IMR-90 (cell line): ENCODE data around the gene MAP2K6. TPM values are rescaled to one million over a fixed set of nuclear protein-coding genes. Genes with fewer than 3 reads are reported as not detected.

Experiments
- ATAC-seq: fragments of 200-7000 bp; cut with Tn5 transposase; 2 replicates; pipeline ENCODE4 v1.9.1; 2020; ENCODE audit warnings: low read depth, mild to moderate bottlenecking, moderate library complexity
- BruUV-seq: library from RNA; stranded (reverse); fragments of 400-500 nt; replicated peaks from 2 replicates; lab custom pipeline; 2021; lab: Mats Ljungman, UMichigan
- CTCF ChIA-PET: fragments of 300-600 bp; formaldehyde crosslinking; extraction: SDS; loops from one replicate; lab custom pipeline; 2021; ENCODE audit warnings: antibody characterized with exemption; lab: Yijun Ruan, JAX
- POLR2A ChIA-PET: fragments of 300-600 bp; sonication (Branson Sonifier 250); formaldehyde crosslinking; loops from one replicate; lab custom pipeline; 2022; ENCODE audit warnings: antibody characterized with exemption; ENCODE audit not compliant: unreplicated experiment; lab: Charles Lee
- DNase-seq: peaks from one replicate; pipeline ENCODE4 v3.0.0; 2013
- H2AFZ ChIP-seq: replicated peaks from 2 replicates; pipeline ENCODE3; 2013; ENCODE audit warnings: low read length, mild to moderate bottlenecking; ENCODE audit not compliant: poor library complexity
- H2AK5ac ChIP-seq: 2 replicates; pipeline ENCODE4 v1.6.1; 2013; ENCODE audit warnings: low read depth, low read length, inconsistent platforms
- H2AK9ac ChIP-seq: replicated peaks from 2 replicates; pipeline ENCODE3; 2013; ENCODE audit warnings: mild to moderate bottlenecking, low read depth, low read length, moderate library complexity; ENCODE audit not compliant: poor library complexity
- H2BK120ac ChIP-seq: 2 replicates; pipeline ENCODE4 v1.6.1; 2013; ENCODE audit warnings: low read depth, low read length, inconsistent platforms
- H2BK15ac ChIP-seq: 3 replicates; pipeline ENCODE4 v1.6.1; 2013; ENCODE audit warnings: low read depth, low read length, inconsistent platforms
- H2BK20ac ChIP-seq: 2 replicates; pipeline ENCODE4 v1.6.1; 2013; ENCODE audit warnings: low read depth, mild to moderate bottlenecking, inconsistent platforms, low read length, moderate library complexity
- H2BK5ac ChIP-seq: 2 replicates; pipeline ENCODE4 v1.6.1; 2013; ENCODE audit warnings: mild to moderate bottlenecking, low read depth, low read length, inconsistent platforms; ENCODE audit not compliant: poor library complexity, severe bottlenecking
- H3K14ac ChIP-seq: replicated peaks from 2 replicates; pipeline ENCODE4 v1.6.1; 2013; ENCODE audit warnings: low read depth, low read length, inconsistent platforms
- H3K18ac ChIP-seq: 2 replicates; pipeline ENCODE4 v1.6.1; 2013; ENCODE audit warnings: low read depth, low read length, control low read depth
- H3K23ac ChIP-seq: 2 replicates; pipeline ENCODE4 v1.6.1; 2013; ENCODE audit warnings: low read depth, low read length, inconsistent platforms
- H3K27ac ChIP-seq: 2 replicates; pipeline ENCODE4 v1.5.1; 2013; ENCODE audit warnings: mild to moderate bottlenecking, control low read depth, low read length; ENCODE audit not compliant: insufficient read depth
- H3K27me3 ChIP-seq: 2 replicates; pipeline ENCODE4 v1.6.1; 2013; ENCODE audit warnings: low read length; ENCODE audit not compliant: control insufficient read depth, insufficient read depth
- H3K36me3 ChIP-seq: 2 replicates; pipeline ENCODE4 v1.6.1; 2013; ENCODE audit warnings: low read length, mixed read lengths; ENCODE audit not compliant: control insufficient read depth, insufficient read depth
- H3K4ac ChIP-seq: 2 replicates; pipeline ENCODE4 v1.6.1; 2013; ENCODE audit warnings: low read depth, low read length, inconsistent platforms
- H3K4me1 ChIP-seq: 2 replicates; pipeline ENCODE4 v1.6.1; 2013; ENCODE audit warnings: low read length, mixed read lengths; ENCODE audit not compliant: control insufficient read depth, insufficient read depth
- H3K4me2 ChIP-seq: 2 replicates; pipeline ENCODE4 v1.6.1; 2013; ENCODE audit warnings: low read depth, mild to moderate bottlenecking, control low read depth, low read length, moderate library complexity
- H3K4me3 ChIP-seq: 2 replicates; pipeline ENCODE4 v1.5.1; 2013; ENCODE audit warnings: low read depth, mild to moderate bottlenecking, control low read depth, low read length, moderate library complexity; ENCODE audit not compliant: insufficient read depth
- H3K56ac ChIP-seq: 2 replicates; pipeline ENCODE4 v1.6.1; 2013; ENCODE audit warnings: low read length, inconsistent platforms; ENCODE audit not compliant: insufficient read depth; ENCODE audit errors: extremely low read depth
- H3K79me1 ChIP-seq, 2 experiments: 2 replicates each; pipeline ENCODE4 v1.6.1; 2013; ENCODE audit warnings: low read length in 2 of 2, inconsistent platforms in 1 of 2, low read depth in 1 of 2
- H3K9ac ChIP-seq: 2 replicates; pipeline ENCODE4 v1.6.1; 2013; ENCODE audit warnings: low read depth, low read length, control low read depth
- H3K9me1 ChIP-seq: 2 replicates; pipeline ENCODE4 v1.6.1; 2013; ENCODE audit warnings: low read length, inconsistent platforms; ENCODE audit not compliant: insufficient read depth
- H3K9me3 ChIP-seq: 2 replicates; pipeline ENCODE4 v1.6.1; 2013; ENCODE audit warnings: low read length; ENCODE audit not compliant: control insufficient read depth, insufficient read depth
- H4K20me1 ChIP-seq: 2 replicates; pipeline ENCODE4 v1.6.1; 2013; ENCODE audit warnings: low read length, inconsistent platforms; ENCODE audit not compliant: insufficient read depth
- H4K5ac ChIP-seq: 2 replicates; pipeline ENCODE4 v1.6.1; 2013; ENCODE audit warnings: mild to moderate bottlenecking, low read depth, low read length, control low read depth
- H4K8ac ChIP-seq, 2 experiments: 2 replicates each; pipeline ENCODE4 v1.6.1; 2013; ENCODE audit warnings: low read depth in 2 of 2, low read length in 2 of 2, control low read depth in 1 of 2, inconsistent platforms in 1 of 2
- H4K91ac ChIP-seq: 2 replicates; pipeline ENCODE4 v1.6.1; 2013; ENCODE audit warnings: low read depth, low read length, inconsistent platforms; ENCODE audit not compliant: insufficient read depth
- BHLHE40 ChIP-seq: fragments of 150-350 bp; IDR thresholded peaks from 2 replicates; pipeline ENCODE4 v1.6.1; 2016; ENCODE audit warnings: mild to moderate bottlenecking, low read depth, low read length
- CEBPB ChIP-seq: IDR thresholded peaks from 2 replicates; pipeline ENCODE4 v1.6.1; 2012; ENCODE audit warnings: low read depth, low read length, improper control_type of control experiment
- CHD1 ChIP-seq: IDR thresholded peaks from 2 replicates; pipeline ENCODE4 v1.6.1; 2012; ENCODE audit warnings: low read depth, low read length, improper control_type of control experiment
- CTCF ChIP-seq: conservative IDR thresholded peaks from 2 replicates; pipeline ENCODE4 v1.5.1; 2012; ENCODE audit warnings: mild to moderate bottlenecking, low read depth, low read length, improper control_type of control experiment
- ELK1 ChIP-seq: fragments of 150-350 bp; IDR thresholded peaks from 2 replicates; pipeline ENCODE4 v1.6.1; 2016; ENCODE audit warnings: low read depth, mild to moderate bottlenecking, low read length, moderate library complexity, borderline replicate concordance
- FOS ChIP-seq: fragments of 150-350 bp; IDR thresholded peaks from 2 replicates; pipeline ENCODE4 v1.6.1; 2016; ENCODE audit warnings: low read depth, low read length
- MAFK ChIP-seq: IDR thresholded peaks from 2 replicates; pipeline ENCODE4 v1.6.1; 2012; ENCODE audit warnings: low read depth, low read length, improper control_type of control experiment
- MAZ ChIP-seq: IDR thresholded peaks from 2 replicates; pipeline ENCODE4 v1.6.1; 2012; ENCODE audit warnings: low read depth, mild to moderate bottlenecking, low read length, improper control_type of control experiment, moderate library complexity, borderline replicate concordance
- MXI1 ChIP-seq: IDR thresholded peaks from 2 replicates; pipeline ENCODE4 v1.6.1; 2012; ENCODE audit warnings: low read depth, mild to moderate bottlenecking, low read length, moderate library complexity, borderline replicate concordance
- NFE2L2 ChIP-seq: fragments of 150-350 bp; IDR thresholded peaks from 2 replicates; pipeline ENCODE4 v1.6.1; 2016; ENCODE audit warnings: low read depth, mild to moderate bottlenecking, low read length
- POLR2A ChIP-seq: IDR thresholded peaks from 2 replicates; pipeline ENCODE4 v1.6.1; 2012; ENCODE audit warnings: mild to moderate bottlenecking, low read depth, low read length
- RAD21 ChIP-seq: IDR thresholded peaks from 2 replicates; pipeline ENCODE4 v1.6.1; 2012; ENCODE audit warnings: low read length, improper control_type of control experiment
- RCOR1 ChIP-seq: IDR thresholded peaks from 2 replicates; pipeline ENCODE4 v1.6.1; 2012; ENCODE audit warnings: mild to moderate bottlenecking, low read length, improper control_type of control experiment; ENCODE audit not compliant: insufficient replicate concordance
- RFX5 ChIP-seq: IDR thresholded peaks from 2 replicates; pipeline ENCODE4 v1.8.0; 2012; ENCODE audit warnings: low read depth, mild to moderate bottlenecking, low read length, moderate library complexity
- SMC3 ChIP-seq: fragments of 150-350 bp; IDR thresholded peaks from 2 replicates; pipeline ENCODE4 v1.6.1; 2016; ENCODE audit warnings: low read depth, mild to moderate bottlenecking, antibody characterized with exemption, low read length, moderate library complexity
- USF2 ChIP-seq: fragments of 150-350 bp; IDR thresholded peaks from 2 replicates; pipeline ENCODE4 v1.6.1; 2017; ENCODE audit warnings: mild to moderate bottlenecking, antibody characterized with exemption, low read length, low read depth
- WGBS, 2 experiments: methylation state at CpG; one replicate each; pipeline versions ENCODE4 v1.1.5 to v1.1.7; 2013; ENCODE audit warnings: missing lambda C conversion rate in 2 of 2; ENCODE audit not compliant: insufficient read length in 1 of 2; ENCODE audit errors: extremely low coverage in 2 of 2; 5-methylcytosine and 5-hydroxymethylcytosine counted together
- dilution Hi-C: fragments of 300-500 bp; cut with HindIII; formaldehyde crosslinking; loops from one replicate; pipeline ENCODE4 v1.14.3; 2018; ENCODE audit warnings: low sequenced_read_pairs; ENCODE audit not compliant: unreplicated experiment
- in situ Hi-C: fragments of 300-500 bp; cut with MboI; formaldehyde crosslinking; loops from 3 replicates; pipeline ENCODE4 v1.14.3; 2019; ENCODE audit warnings: low sequenced_read_pairs, inconsistent platforms, mixed read lengths
- intact Hi-C: fragments of 100-400 bp; cut with micrococcal nuclease; formaldehyde crosslinking; loops from 2 replicates; pipeline ENCODE4 v1.10.0; 2022
- polyA plus RNA-seq, 3 experiments: library from polyadenylated mRNA; depleted of rRNA; stranded (reverse); fragments of >200 nt; gene quantifications; 2 replicates each; pipeline ENCODE4 v1.2.3, GENCODE V29; 2012; ENCODE audit warnings: low replicate concordance in 1 of 3
- total RNA-seq: library from RNA; depleted of rRNA; stranded (reverse); fragments of >200 nt; gene quantifications from 2 replicates; pipeline ENCODE4 v1.2.3, GENCODE V29; 2012

Gene MAP2K6
- total and polyA plus RNA-seq, 2 of the 4 experiments (the other 2 are of a cell fraction), result 2.4 to 5.7 TPM

GRCh38 chr17:69470702-69471101, 56.2 kb downstream of the MAP2K6 start:
- no peak overlapping the region for H2BK15ac ChIP-seq
- intact Hi-C loops (loop anchor here (5.0 kb wide), 1 partner anchor 53 kb away; no protein-coding TSS in a partner anchor), in situ Hi-C loops (no loop called here), dilution Hi-C loops (no loop called here)
- H3K4ac ChIP-seq, result no peak overlapping the region
- no peak overlapping the region for H3K9ac ChIP-seq
- H3K27ac ChIP-seq, result no peak overlapping the region
- H4K8ac ChIP-seq, result no peak overlapping the region
- peaks cover 2% of the 10 kb centered on the region; the same call in 1 of the 2 replicates for H3K4me1 ChIP-seq
- no peak overlapping the region for H3K18ac ChIP-seq
- no TSS peak for BruUV-seq
- TF ChIP-seq MXI1, result no peak
- no peak for TF ChIP-seq MAFK
- TF ChIP-seq USF2, result no peak
- no peak for TF ChIP-seq ELK1
- TF ChIP-seq BHLHE40, result no peak
- no peak for TF ChIP-seq CHD1
- no peak for TF ChIP-seq FOS
- no peak for TF ChIP-seq POLR2A
- TF ChIP-seq CTCF, result no peak
- TF ChIP-seq NFE2L2, result no peak
- TF ChIP-seq MAZ, result no peak
- no peak for TF ChIP-seq RFX5
- TF ChIP-seq RAD21, result no peak
- no peak for TF ChIP-seq SMC3
- TF ChIP-seq CEBPB, result no peak
- TF ChIP-seq RCOR1, result no peak
- no CpG with 5 or more reads among the region's 2 CpGs for WGBS, 2 experiments
- H3K4me2 ChIP-seq, result no peak overlapping the region
- no peaks in the 10 kb centered on the region for H3K36me3 ChIP-seq
- POLR2A ChIA-PET, result no interaction called here
- CTCF ChIA-PET, result interaction anchor here (0.7 kb wide), 1 partner anchor 13 kb away, joined by 3 read pairs; no protein-coding TSS in a partner anchor
- no peak overlapping the region for H3K14ac ChIP-seq
- no peak overlapping the region for H2AK5ac ChIP-seq
- no peak overlapping the region for H2BK120ac ChIP-seq
- no peaks in the 10 kb centered on the region for H3K79me1 ChIP-seq
- no peaks in the 10 kb centered on the region for H3K9me3 ChIP-seq
- no peak overlapping the region for H4K5ac ChIP-seq
- H3K4me3 ChIP-seq, result no peak overlapping the region
- ATAC-seq (no peak), DNase-seq (no peak)
- no peak overlapping the region for H4K91ac ChIP-seq
- no peak overlapping the region for H2BK20ac ChIP-seq
- H3K56ac ChIP-seq, result no peak overlapping the region
- no peak overlapping the region for H2AK9ac ChIP-seq
- H2BK5ac ChIP-seq, result no peak overlapping the region
- no peak overlapping the region for H3K23ac ChIP-seq
- H3K9me1 ChIP-seq, result no peaks in the 10 kb centered on the region
- H4K20me1 ChIP-seq, result no peaks in the 10 kb centered on the region
- no peaks in the 10 kb centered on the region for H3K27me3 ChIP-seq
- no peak overlapping the region for H2AFZ ChIP-seq
